Lower lobe of right lung (tissue), 2 donors: ENCODE results near the gene STIL. TPM values are rescaled to one million over a fixed set of nuclear protein-coding genes. Genes with fewer than 3 reads are reported as not detected.

ENCODE experiments used
- ATAC-seq, 2 donors: fragments of 200-7000 bp; cut with Tn5 transposase; one replicate each; pipeline ENCODE4 v1.9.1; 2020 to 2022; ENCODE audit warnings: mild to moderate bottlenecking in 2 of 2, moderate library complexity in 2 of 2
- DNase-seq: peaks from one replicate; pipeline ENCODE4 v3.0.0-alpha.2; 2020
- H3K27ac ChIP-seq: fragments of 200-600 bp; one replicate; pipeline ENCODE4 v1.8.0; 2022
- H3K27me3 ChIP-seq: fragments of 200-600 bp; one replicate; pipeline ENCODE4 v1.8.0; 2022; ENCODE audit warnings: low read depth
- H3K36me3 ChIP-seq: fragments of 200-600 bp; one replicate; pipeline ENCODE4 v1.8.0; 2022; ENCODE audit warnings: mild to moderate bottlenecking
- H3K4me1 ChIP-seq: fragments of 200-600 bp; one replicate; pipeline ENCODE4 v1.8.0; 2022
- H3K4me3 ChIP-seq: fragments of 200-600 bp; one replicate; pipeline ENCODE4 v1.8.0; 2022; ENCODE audit warnings: mild to moderate bottlenecking
- H3K9me3 ChIP-seq: fragments of 200-600 bp; one replicate; pipeline ENCODE4 v1.8.0; 2022
- intact Hi-C: fragments of 100-400 bp; cut with DNase I; formaldehyde crosslinking; loops from one replicate; pipeline ENCODE4 v1.11.0; 2022
- total RNA-seq: library from RNA; stranded (reverse); fragmentation: NEBNext Ultra II Directional; extraction: Animal tissue kit (Norgen Biotek cat#: 25700); gene quantifications from one replicate; pipeline ENCODE4 v1.2.1, GENCODE V29; 2021
- TF ChIP-seq, protein P1 (sequence below): fragments of 200-600 bp; IDR thresholded peaks from one replicate; pipeline ENCODE4 v1.8.0; 2022; ENCODE audit warnings: antibody characterized with exemption, mild to moderate bottlenecking
- donor health status: DM: no; HTN: yes; CAD: no; lungs with severe emphysema.

The STIL gene
- total RNA-seq, 1 donor from 2014 or later: 1.6 TPM

DNA sequence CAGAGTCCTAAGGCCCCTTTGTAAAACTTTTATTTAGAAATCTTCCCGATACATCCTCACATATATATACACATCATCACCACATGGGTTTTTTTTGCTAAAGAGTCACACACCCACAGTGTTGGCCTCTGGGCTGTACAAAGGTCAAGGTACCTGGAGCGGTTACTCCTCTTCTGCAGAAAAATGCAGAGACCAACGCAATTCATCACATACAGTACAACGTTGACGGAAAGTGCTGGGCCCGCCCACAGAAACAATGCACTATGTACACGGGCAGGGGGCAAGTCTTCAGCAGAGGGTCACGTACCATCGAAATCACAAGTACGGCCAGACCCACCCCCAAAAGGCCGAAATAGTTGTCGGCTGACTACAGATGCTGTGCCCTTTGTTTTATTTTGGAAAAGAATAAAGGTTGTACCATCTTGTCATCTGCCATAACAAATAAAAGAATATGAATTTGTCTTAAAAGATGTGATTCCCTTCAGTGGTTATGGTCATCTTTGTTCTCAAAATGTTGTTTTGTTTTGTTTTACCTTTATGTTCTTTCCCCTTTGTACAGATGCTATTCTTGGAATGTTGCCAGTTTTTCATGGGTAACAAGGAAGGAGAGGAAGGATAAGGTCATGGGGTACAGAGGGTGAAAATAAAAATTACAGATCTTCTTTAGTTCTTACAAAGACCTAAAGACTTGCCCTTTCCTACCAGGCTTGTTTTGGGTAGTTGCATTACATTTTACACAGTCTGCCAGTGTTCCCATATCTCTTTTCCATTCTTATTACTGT, 97.5 kb downstream of the STIL start:
- intact Hi-C loops: no loop called here

GRCh38 chr1:47215713-47216112, 98.2 kb downstream of the STIL start:
- Histone ChIP-seq H3K9me3 (no peaks in the 10 kb centered on the region), H3K4me1 (peaks cover 20% of the 10 kb centered on the region), H3K27me3 (peaks cover 5% of the 10 kb centered on the region), H3K36me3 (no peaks in the 10 kb centered on the region), H3K4me3 (no peak overlapping the region), H3K27ac (no peak overlapping the region)
- DNase-seq: no peak
- intact Hi-C loops: no loop called here
- no peak for ATAC-seq
- TF ChIP-seq, protein P1, sequence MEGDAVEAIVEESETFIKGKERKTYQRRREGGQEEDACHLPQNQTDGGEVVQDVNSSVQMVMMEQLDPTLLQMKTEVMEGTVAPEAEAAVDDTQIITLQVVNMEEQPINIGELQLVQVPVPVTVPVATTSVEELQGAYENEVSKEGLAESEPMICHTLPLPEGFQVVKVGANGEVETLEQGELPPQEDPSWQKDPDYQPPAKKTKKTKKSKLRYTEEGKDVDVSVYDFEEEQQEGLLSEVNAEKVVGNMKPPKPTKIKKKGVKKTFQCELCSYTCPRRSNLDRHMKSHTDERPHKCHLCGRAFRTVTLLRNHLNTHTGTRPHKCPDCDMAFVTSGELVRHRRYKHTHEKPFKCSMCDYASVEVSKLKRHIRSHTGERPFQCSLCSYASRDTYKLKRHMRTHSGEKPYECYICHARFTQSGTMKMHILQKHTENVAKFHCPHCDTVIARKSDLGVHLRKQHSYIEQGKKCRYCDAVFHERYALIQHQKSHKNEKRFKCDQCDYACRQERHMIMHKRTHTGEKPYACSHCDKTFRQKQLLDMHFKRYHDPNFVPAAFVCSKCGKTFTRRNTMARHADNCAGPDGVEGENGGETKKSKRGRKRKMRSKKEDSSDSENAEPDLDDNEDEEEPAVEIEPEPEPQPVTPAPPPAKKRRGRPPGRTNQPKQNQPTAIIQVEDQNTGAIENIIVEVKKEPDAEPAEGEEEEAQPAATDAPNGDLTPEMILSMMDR: no peak

More for the DNA sequence above, 97.5 kb downstream of the STIL start:
- peaks cover 16% of the 10 kb centered on the region for H3K4me1 ChIP-seq
- H3K27ac ChIP-seq: no peak overlapping the region
- DNase-seq: no peak
- no peak overlapping the region for H3K4me3 ChIP-seq
- H3K9me3 ChIP-seq: no peaks in the 10 kb centered on the region
- TF ChIP-seq, protein P1: no peak
- no peak for ATAC-seq
- no peaks in the 10 kb centered on the region for H3K36me3 ChIP-seq
- peaks cover 5% of the 10 kb centered on the region for H3K27me3 ChIP-seq

DNA sequence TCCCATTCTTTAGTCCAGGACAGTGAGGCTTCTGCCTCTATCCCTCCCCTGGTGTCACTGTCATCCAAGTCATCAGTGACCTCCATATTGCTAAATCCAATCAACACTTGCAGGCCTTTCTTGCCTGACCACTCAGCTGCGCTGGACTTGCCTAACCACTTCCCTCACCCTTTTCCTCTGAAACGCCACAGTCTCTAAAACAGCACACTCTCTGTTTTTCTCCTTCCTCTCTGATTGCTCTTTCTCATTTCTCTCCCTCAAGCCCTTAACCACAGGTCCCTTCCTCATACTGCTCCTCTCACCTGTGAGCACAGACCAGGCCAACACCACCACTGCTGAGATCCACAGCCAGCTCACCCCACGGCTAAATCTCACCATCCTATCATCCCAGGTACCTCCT, 99.4 kb downstream of the STIL start:
- intact Hi-C loops: no loop called here
- Histone ChIP-seq H3K4me1 (peaks cover 20% of the 10 kb centered on the region), H3K27me3 (peaks cover 3% of the 10 kb centered on the region), H3K4me3 (no peak overlapping the region), H3K9me3 (no peaks in the 10 kb centered on the region), H3K36me3 (no peaks in the 10 kb centered on the region), H3K27ac (no peak overlapping the region)
- no peak for DNase-seq
- TF ChIP-seq, protein P1: no peak
- ATAC-seq: no peak

GRCh38 chr1:47213230-47213963, 100.5 kb downstream of the STIL start:
- intact Hi-C loops: no loop called here
- Histone ChIP-seq H3K36me3 (no peaks in the 10 kb centered on the region), H3K27ac (peak overlapping the region; percentile 70), H3K4me1 (peaks cover 20% of the 10 kb centered on the region), H3K9me3 (no peaks in the 10 kb centered on the region), H3K27me3 (no peaks in the 10 kb centered on the region), H3K4me3 (no peak overlapping the region)
- DNase-seq (no peak), ATAC-seq (no peak)
- TF ChIP-seq, protein P1: no peak

- TF ChIP-seq, protein P1: no peak
- intact Hi-C loops: no loop called here
- Histone ChIP-seq H3K27me3 (no peaks in the 10 kb centered on the region), H3K4me1 (peaks cover 20% of the 10 kb centered on the region), H3K27ac (peak overlapping the region; percentile 70), H3K36me3 (no peaks in the 10 kb centered on the region), H3K9me3 (no peaks in the 10 kb centered on the region), H3K4me3 (no peak overlapping the region)
- DNase-seq (no peak), ATAC-seq (no peak)
Measured at GRCh38 chr1:47212636-47213229, 101.2 kb downstream of the STIL start.
